H1 (cell line): ENCODE data around the gene TBKBP1. TPM values are rescaled to one million over a fixed set of nuclear protein-coding genes. Genes with fewer than 3 reads are reported as not detected.

Experiments
- CTCF ChIA-PET: fragments of 300-600 bp; sonication (Branson Sonifier 250); formaldehyde crosslinking; loops from one replicate; lab custom pipeline; 2021; ENCODE audit not compliant: partially characterized antibody; lab: Charles Lee
- POLR2A ChIA-PET: fragments of 300-600 bp; sonication (Branson Sonifier 250); formaldehyde crosslinking; loops from one replicate; lab custom pipeline; 2021; ENCODE audit warnings: inconsistent platforms; ENCODE audit not compliant: partially characterized antibody; lab: Charles Lee
- DNase-seq, 2 experiments: peaks; one replicate each; pipeline versions ENCODE4 v3.0.0 to v3.0.0-alpha.2; 2010 to 2022; ENCODE audit warnings: low spot score in 2 of 2, low read depth in 1 of 2, mixed read lengths in 1 of 2
- FAIRE-seq: peaks from 2 replicates; lab custom pipeline; 2011; peaks lifted over from hg19 to GRCh38; lab: Jason Lieb, UNC
- H2AFZ ChIP-seq: 2 replicates; pipeline ENCODE4 v1.8.1; 2012; ENCODE audit warnings: low read length, inconsistent platforms
- H2AK5ac ChIP-seq: 2 replicates; pipeline ENCODE4 v1.6.1; 2013; ENCODE audit warnings: low read depth, low read length
- H2BK120ac ChIP-seq: replicated peaks from 2 replicates; pipeline ENCODE3; 2013; ENCODE audit warnings: low read depth, low read length, inconsistent platforms
- H2BK12ac ChIP-seq: 2 replicates; pipeline ENCODE4 v1.6.1; 2013; ENCODE audit warnings: low read depth, low read length
- H2BK15ac ChIP-seq: 2 replicates; pipeline ENCODE4 v1.6.1; 2013; ENCODE audit warnings: low read length
- H2BK20ac ChIP-seq: 2 replicates; pipeline ENCODE4 v1.6.1; 2013; ENCODE audit warnings: low read length
- H2BK5ac ChIP-seq: 2 replicates; pipeline ENCODE4 v1.6.1; 2013; ENCODE audit warnings: low read depth, low read length
- H3K14ac ChIP-seq: 2 replicates; pipeline ENCODE4 v1.6.1; 2013; ENCODE audit warnings: inconsistent platforms; ENCODE audit not compliant: insufficient read length
- H3K18ac ChIP-seq: 2 replicates; pipeline ENCODE4 v1.6.1; 2013; ENCODE audit warnings: low read length; ENCODE audit errors: extremely low read depth
- H3K23ac ChIP-seq: 2 replicates; pipeline ENCODE4 v1.6.1; 2013; ENCODE audit warnings: inconsistent platforms; ENCODE audit not compliant: insufficient read length
- H3K23me2 ChIP-seq: 2 replicates; pipeline ENCODE4 v1.6.1; 2013; ENCODE audit warnings: low read depth, low read length
- H3K27ac ChIP-seq: 2 replicates; pipeline ENCODE4 v1.6.1; 2011; ENCODE audit warnings: low read depth, low read length, inconsistent platforms
- H3K27me3 ChIP-seq, 4 experiments: replicated peaks in 1 of 4; 1 replicate in 1 of 4; 2 replicates in 3 of 4; pipeline versions ENCODE4 v1.6.1 to v1.8.1; 2011 to 2013; ENCODE audit warnings: low read length in 3 of 4, mild to moderate bottlenecking in 3 of 4, inconsistent platforms in 2 of 4, mixed read lengths in 2 of 4, moderate library complexity in 1 of 4; ENCODE audit not compliant: control insufficient read depth in 3 of 4, insufficient read depth in 3 of 4; ENCODE audit errors: extremely low read depth in 1 of 4
- H3K36me3 ChIP-seq, 4 experiments: 2 replicates each; pipeline versions ENCODE4 v1.6.1 to v1.8.1; 2011 to 2013; ENCODE audit warnings: mild to moderate bottlenecking in 4 of 4, low read length in 3 of 4, moderate library complexity in 2 of 4, control low read depth in 1 of 4, inconsistent platforms in 1 of 4; ENCODE audit not compliant: insufficient read depth in 4 of 4, control insufficient read depth in 2 of 4
- H3K4ac ChIP-seq: replicated peaks from 2 replicates; pipeline ENCODE3; 2013; ENCODE audit warnings: low read length, low read depth, mixed read lengths, inconsistent platforms; ENCODE audit not compliant: insufficient read length
- H3K4me1 ChIP-seq, 4 experiments: replicated peaks in 1 of 4; 1 replicate in 1 of 4; 2 replicates in 3 of 4; pipeline versions ENCODE4 v1.6.1 to v1.8.1; 2011 to 2013; ENCODE audit warnings: low read length in 3 of 4, inconsistent platforms in 2 of 4, mixed read lengths in 1 of 4; ENCODE audit not compliant: insufficient read depth in 4 of 4, control insufficient read depth in 3 of 4
- H3K4me2 ChIP-seq, 2 experiments: 2 replicates each; pipeline versions ENCODE4 v1.6.1 to v1.8.1; 2011 to 2013; ENCODE audit warnings: low read depth in 2 of 2, low read length in 2 of 2, control low read depth in 1 of 2, inconsistent platforms in 1 of 2, mild to moderate bottlenecking in 1 of 2; ENCODE audit not compliant: insufficient read depth in 1 of 2
- H3K4me3 ChIP-seq, 4 experiments: fragments of 200-600, 300-600 bp in 1 of 4; sonication (generic), shearing (Covaris generic), sonication (Bioruptor Twin) in 1 of 4; 2 replicates each; pipeline versions ENCODE4 v1.5.1 to v1.8.1; 2011 to 2016; ENCODE audit warnings: low read length in 4 of 4, low read depth in 3 of 4, control low read depth in 2 of 4, inconsistent platforms in 2 of 4, mild to moderate bottlenecking in 2 of 4, mixed read lengths in 1 of 4, moderate library complexity in 1 of 4; ENCODE audit not compliant: insufficient read depth in 2 of 4; ENCODE audit errors: extremely low read depth in 1 of 4
- H3K56ac ChIP-seq: replicated peaks from 2 replicates; pipeline ENCODE3; 2013; ENCODE audit warnings: low read depth, mild to moderate bottlenecking, mixed read lengths, low read length, inconsistent platforms; ENCODE audit not compliant: insufficient read length
- H3K79me1 ChIP-seq: 2 replicates; pipeline ENCODE4 v1.6.1; 2013; ENCODE audit warnings: low read depth, low read length, control low read depth
- H3K79me2 ChIP-seq, 2 experiments: 2 replicates each; pipeline versions ENCODE4 v1.6.1 to v1.8.1; 2012 to 2013; ENCODE audit warnings: low read length in 2 of 2, mild to moderate bottlenecking in 2 of 2, inconsistent platforms in 1 of 2; ENCODE audit not compliant: insufficient read depth in 2 of 2, control insufficient read depth in 1 of 2
- H3K9ac ChIP-seq, 4 experiments: replicated peaks in 1 of 4; 1 replicate in 1 of 4; 2 replicates in 3 of 4; pipeline versions ENCODE4 v1.6.1 to v1.8.1; 2011 to 2013; ENCODE audit warnings: low read depth in 3 of 4, low read length in 3 of 4, control low read depth in 2 of 4, mild to moderate bottlenecking in 2 of 4, moderate library complexity in 2 of 4, inconsistent platforms in 1 of 4; ENCODE audit errors: extremely low read depth in 1 of 4
- H3K9me3 ChIP-seq, 2 experiments: 2 replicates each; pipeline versions ENCODE4 v1.6.1 to v1.8.1; 2012 to 2013; ENCODE audit warnings: mild to moderate bottlenecking in 2 of 2, moderate library complexity in 2 of 2, control low read depth in 1 of 2, inconsistent platforms in 1 of 2, low read depth in 1 of 2, low read length in 1 of 2, mixed read lengths in 1 of 2; ENCODE audit not compliant: insufficient read depth in 2 of 2
- H4K20me1 ChIP-seq, 2 experiments: replicated peaks in 1 of 2; 2 replicates each; pipeline versions ENCODE3 to v1.8.1; 2011 to 2013; ENCODE audit warnings: inconsistent platforms in 2 of 2, low read length in 2 of 2, mild to moderate bottlenecking in 1 of 2; ENCODE audit not compliant: insufficient read depth in 2 of 2, control insufficient read depth in 1 of 2
- H4K5ac ChIP-seq: 2 replicates; pipeline ENCODE4 v1.6.1; 2013; ENCODE audit warnings: low read length, low read depth, mixed read lengths, inconsistent platforms; ENCODE audit not compliant: insufficient read length
- H4K8ac ChIP-seq: 2 replicates; pipeline ENCODE4 v1.8.0; 2013; ENCODE audit warnings: mild to moderate bottlenecking, moderate library complexity, low read length, inconsistent platforms; ENCODE audit not compliant: insufficient read depth; ENCODE audit errors: extremely low read depth
- H4K91ac ChIP-seq: replicated peaks from 2 replicates; pipeline ENCODE3; 2013; ENCODE audit warnings: low read length, mixed read lengths, inconsistent platforms; ENCODE audit not compliant: insufficient read length
- CEBPB ChIP-seq: IDR thresholded peaks from 2 replicates; pipeline ENCODE4 v1.6.1; 2012; ENCODE audit warnings: low read depth, low read length
- CHD1 ChIP-seq: IDR thresholded peaks from 2 replicates; pipeline ENCODE4 v1.6.1; 2012; ENCODE audit warnings: low read depth, low read length, improper control_type of control experiment
- CHD2 ChIP-seq: IDR thresholded peaks from 2 replicates; pipeline ENCODE4 v1.6.1; 2012; ENCODE audit warnings: low read length, improper control_type of control experiment
- POU5F1 ChIP-seq: IDR thresholded peaks from 2 replicates; pipeline ENCODE4 v1.6.1; 2011; ENCODE audit warnings: low read depth, mild to moderate bottlenecking, low read length, moderate library complexity
- RAD21 ChIP-seq, 2 experiments: IDR thresholded peaks in 1 of 2; conservative IDR thresholded peaks in 1 of 2; 2 replicates each; pipeline ENCODE4 v1.6.1; 2011; ENCODE audit warnings: low read depth in 2 of 2, low read length in 2 of 2, improper control_type of control experiment in 1 of 2, inconsistent platforms in 1 of 2, mild to moderate bottlenecking in 1 of 2, moderate library complexity in 1 of 2
- RBBP5 ChIP-seq: IDR thresholded peaks from 2 replicates; pipeline ENCODE4 v1.7.1; 2012; ENCODE audit warnings: low read depth, mild to moderate bottlenecking, inconsistent platforms, low read length, moderate library complexity, borderline replicate concordance
- SP1 ChIP-seq: IDR thresholded peaks from 2 replicates; pipeline ENCODE4 v1.6.1; 2011; ENCODE audit warnings: low read depth, low read length
- TAF1 ChIP-seq: IDR thresholded peaks from 2 replicates; pipeline ENCODE4 v1.6.1; 2011; ENCODE audit warnings: mild to moderate bottlenecking, low read depth, low read length
- TAF7 ChIP-seq: optimal IDR thresholded peaks from 2 replicates; pipeline ENCODE3; 2011; ENCODE audit warnings: low read depth, mild to moderate bottlenecking, inconsistent platforms, low read length, moderate library complexity, borderline replicate concordance
- TBP ChIP-seq: IDR thresholded peaks from 2 replicates; pipeline ENCODE4 v1.6.1; 2011; ENCODE audit warnings: low read depth, low read length, improper control_type of control experiment
- WGBS, 2 experiments: shearing (Covaris generic) in 1 of 2; methylation state at CpG; one replicate each; pipeline versions ENCODE4 v1.1.6 to v1.1.7; 2013 to 2015; ENCODE audit warnings: low lambda C conversion rate in 2 of 2, mixed read lengths in 2 of 2, inconsistent platforms in 1 of 2, low coverage in 1 of 2, missing lambda C conversion rate in 1 of 2; ENCODE audit not compliant: insufficient replicate concordance in 2 of 2, insufficient coverage in 1 of 2, insufficient read length in 1 of 2; ENCODE audit errors: extremely low coverage in 1 of 2, missing lambda C conversion rate in 1 of 2; 5-methylcytosine and 5-hydroxymethylcytosine counted together
- polyA plus RNA-seq, 7 experiments: library from polyadenylated mRNA; depleted of rRNA in 3 of 7; stranded (reverse) in 5 of 7; unstranded in 2 of 7; fragments of >200 nt in 5 of 7; fragments of 200-250 nt in 2 of 7; gene quantifications; 1 replicate in 5 of 7; 2 replicates in 1 of 7; 4 replicates in 1 of 7; pipeline versions ENCODE4 v1.2.1 to v1.2.3, GENCODE V29; 2011 to 2013; ENCODE audit warnings: missing spikeins in 2 of 7, mixed read lengths in 2 of 7
- total RNA-seq: library from RNA; stranded (reverse); fragmentation: NEBNext Ultra II Directional; extraction: Animal tissue kit (Norgen Biotek cat#: 25700); gene quantifications from 2 replicates; pipeline ENCODE4 v1.2.1, GENCODE V29; 2021
- TF ChIP-seq, protein P1 (sequence below): IDR thresholded peaks from 2 replicates; pipeline ENCODE4 v1.6.1; 2011; ENCODE audit warnings: low read depth, mild to moderate bottlenecking, low read length; ENCODE audit not compliant: insufficient read depth

The TBKBP1 gene
- total and polyA plus RNA-seq, 2 of the 8 experiments (the other 6 are each of a cell fraction or from before 2014, with no cell fraction given), result 6.3 to 15.1 TPM

DNA sequence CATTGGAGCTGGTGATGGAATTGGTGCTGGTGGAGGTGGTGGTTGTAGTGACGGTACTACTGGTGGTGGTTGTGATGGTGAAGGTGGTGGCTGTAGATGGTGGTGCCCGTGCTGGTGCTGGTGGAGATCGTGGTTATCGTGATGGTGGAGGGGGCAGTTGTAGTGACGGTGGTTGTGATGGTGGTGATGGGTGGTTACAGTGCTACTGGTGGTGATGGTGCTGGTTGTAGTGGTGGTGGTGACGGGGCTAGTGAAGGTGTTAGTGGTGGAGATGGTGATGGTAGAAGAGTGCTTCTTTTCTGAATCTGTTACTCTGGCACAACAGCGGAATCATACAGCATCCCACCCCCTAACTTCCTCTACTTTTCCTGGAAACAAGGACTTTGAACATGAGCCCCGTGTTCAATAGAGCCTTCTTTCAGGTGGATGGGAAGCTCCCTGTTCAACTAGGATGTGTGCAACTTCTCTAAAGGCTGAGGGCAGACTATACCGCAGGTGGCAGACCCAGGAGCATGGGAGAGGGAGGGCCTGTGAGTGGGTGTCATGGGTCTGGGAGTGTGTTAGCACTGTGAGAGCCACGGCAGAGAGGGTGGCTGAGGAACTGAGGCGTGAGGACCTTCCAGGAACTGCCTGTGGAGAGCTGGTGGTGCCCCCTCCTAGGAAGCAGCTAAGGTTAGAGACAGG, 47.3 kb downstream of the TBKBP1 start:
- no peak overlapping the region for H2BK20ac ChIP-seq
- no peak overlapping the region for H3K14ac ChIP-seq
- POLR2A ChIA-PET, result interaction anchor here (1.0 to 1.5 kb wide), 4 partner anchors 39 to 64 kb away, joined by 3 to 4 read pairs (median 3); no protein-coding TSS in a partner anchor
- no peaks in the 10 kb centered on the region for H3K23me2 ChIP-seq
- H3K23ac ChIP-seq, result no peak overlapping the region
- no peak overlapping the region for H4K8ac ChIP-seq
- no peak for FAIRE-seq
- no peak overlapping the region for H3K4me3 ChIP-seq
- CTCF ChIA-PET, result interaction anchor here (0.8 to 24.7 kb wide), 19 partner anchors 8 to 78 kb away, joined by 3 to 441 read pairs (median 7); partner anchors contain the start of genes TBKBP1 and TBX21
- H3K79me1 ChIP-seq, result no peaks in the 10 kb centered on the region
- peaks cover 0 to 4% of the 10 kb centered on the region in 2 experiments for H4K20me1 ChIP-seq
- H3K4ac ChIP-seq, result no peak overlapping the region
- H3K36me3 ChIP-seq, result no peaks in the 10 kb centered on the region
- no peak overlapping the region; the same call in 1 of the 2 replicates for H2AK5ac ChIP-seq
- H2BK12ac ChIP-seq, result no peak overlapping the region
- no peak overlapping the region for H3K56ac ChIP-seq
- H3K4me2 ChIP-seq, result no peak overlapping the region
- H4K5ac ChIP-seq, result no peak overlapping the region
- no peaks in the 10 kb centered on the region for H3K79me2 ChIP-seq
- no peak overlapping the region for H2BK5ac ChIP-seq
- no peak for TF ChIP-seq SP1
- TF ChIP-seq TAF7, result no peak
- TF ChIP-seq TBP, result no peak
- no peak for TF ChIP-seq CHD1
- no peak for TF ChIP-seq TAF1
- no peak for TF ChIP-seq CEBPB
- TF ChIP-seq, protein P1, sequence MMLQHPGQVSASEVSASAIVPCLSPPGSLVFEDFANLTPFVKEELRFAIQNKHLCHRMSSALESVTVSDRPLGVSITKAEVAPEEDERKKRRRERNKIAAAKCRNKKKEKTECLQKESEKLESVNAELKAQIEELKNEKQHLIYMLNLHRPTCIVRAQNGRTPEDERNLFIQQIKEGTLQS, result no peak
- no peak for TF ChIP-seq RAD21 (IDR thresholded peaks at IDR 0.05 in 1 of 2, conservative IDR thresholded peaks at IDR 0.05 in 1 of 2; ENCODE audit: low read depth in 2 of 2, low read length in 2 of 2)
- TF ChIP-seq POU5F1, result no peak
- no peak for TF ChIP-seq RBBP5
- TF ChIP-seq CHD2, result no peak
- no peak overlapping the region for H2BK120ac ChIP-seq
- H3K9me3 ChIP-seq, result no peaks in the 10 kb centered on the region
- no peak overlapping the region for H2BK15ac ChIP-seq
- H3K9ac ChIP-seq, result no peak overlapping the region
- 90% methylated on average over 11 of the region's 11 CpGs; no CpG with 5 or more reads in 1 of the 2 experiments for WGBS, 2 experiments
- H3K27me3 ChIP-seq, result peaks cover 0 to 5% (median 3%) of the 10 kb centered on the region in 4 experiments; a peak in 3 of 7 replicates
- no peak overlapping the region for H3K27ac ChIP-seq
- H3K18ac ChIP-seq, result no peak overlapping the region
- peaks cover 0 to 5% (median 2%) of the 10 kb centered on the region in 4 experiments; a peak in 2 of 7 replicates for H3K4me1 ChIP-seq
- no peak overlapping the region for H2AFZ ChIP-seq
- no peak overlapping the region for H4K91ac ChIP-seq
- DNase-seq, result no peak
